K562 (cell line): Measurements from ENCODE around the gene MAP2K4. TPM values are rescaled to one million over a fixed set of nuclear protein-coding genes. Genes with fewer than 3 reads are reported as not detected.

ENCODE experiments used
- ATAC-seq: fragments of 200-7000 bp; cut with Tn5 transposase; 3 replicates; pipeline ENCODE4 v1.9.1; 2020; ENCODE audit warnings: moderate library complexity
- BruUV-seq: library from RNA; stranded (reverse); fragments of 400-500 nt; replicated peaks from 2 replicates; lab custom pipeline; 2021; lab: Mats Ljungman, UMichigan
- CTCF ChIA-PET: fragments of 300-600 bp; formaldehyde crosslinking; extraction: SDS; loops from one replicate; lab custom pipeline; 2021; ENCODE audit warnings: low intra/inter-chr PET ratio; lab: Yijun Ruan, JAX
- POLR2A ChIA-PET: fragments of 300-600, 350-650 bp; sonication (Branson Sonifier 250); formaldehyde crosslinking; extraction: SDS; loops from one replicate; lab custom pipeline; 2021; ENCODE audit warnings: antibody characterized with exemption, inconsistent platforms; lab: Yijun Ruan, JAX
- DNase-seq, 4 experiments: peaks; one replicate each; pipeline versions ENCODE4 v3.0.0 to v3.0.0-alpha.2; 2011 to 2018; ENCODE audit warnings: low spot score in 3 of 4, mixed read lengths in 3 of 4; ENCODE audit errors: extremely low read depth in 1 of 4
- FAIRE-seq: peaks from 2 replicates; lab custom pipeline; 2011; peaks lifted over from hg19 to GRCh38; lab: Jason Lieb, UNC
- H2AFZ ChIP-seq: 2 replicates; pipeline ENCODE4 v1.6.0; 2011; ENCODE audit warnings: low read depth, low read length, control low read depth, inconsistent platforms
- H3K27ac ChIP-seq: fragments of 200-600 bp; 3 replicates; pipeline ENCODE4 v1.8.0; 2011; ENCODE audit warnings: low read depth, mild to moderate bottlenecking, control low read depth, inconsistent platforms, low read length, moderate library complexity, mixed read lengths; ENCODE audit errors: extremely low read depth
- H3K27me3 ChIP-seq, 2 experiments: fragments of 300-600 bp in 1 of 2; 2 replicates in 1 of 2; 3 replicates in 1 of 2; pipeline versions ENCODE4 v1.6.0 to v1.8.0; 2011; ENCODE audit warnings: inconsistent platforms in 2 of 2, low read length in 2 of 2, mild to moderate bottlenecking in 1 of 2, mixed read lengths in 1 of 2, moderate library complexity in 1 of 2; ENCODE audit not compliant: control insufficient read depth in 2 of 2, insufficient read depth in 2 of 2
- H3K36me3 ChIP-seq: fragments of 300-600 bp; 3 replicates; pipeline ENCODE4 v1.8.0; 2011; ENCODE audit warnings: mild to moderate bottlenecking, low read length, inconsistent platforms; ENCODE audit not compliant: control insufficient read depth, insufficient read depth
- H3K4me1 ChIP-seq, 2 experiments: fragments of 200-600 bp in 1 of 2; replicated peaks in 1 of 2; 2 replicates in 1 of 2; 3 replicates in 1 of 2; pipeline versions ENCODE4 v1.5.1 to v1.8.0; 2011; ENCODE audit warnings: inconsistent platforms in 2 of 2, low read length in 2 of 2, mild to moderate bottlenecking in 1 of 2, mixed read lengths in 1 of 2, moderate library complexity in 1 of 2; ENCODE audit not compliant: control insufficient read depth in 2 of 2, insufficient read depth in 2 of 2
- H3K4me2 ChIP-seq: 2 replicates; pipeline ENCODE4 v1.6.1; 2011; ENCODE audit warnings: low read length, control low read depth, inconsistent platforms, mixed read lengths; ENCODE audit not compliant: insufficient read depth
- H3K4me3 ChIP-seq: fragments of 200-600 bp; sonication (generic), shearing (Covaris generic); 2 replicates; pipeline ENCODE4 v1.5.1; 2016; ENCODE audit warnings: control low read depth, inconsistent platforms
- H3K79me2 ChIP-seq: fragments of 200-600 bp; 3 replicates; pipeline ENCODE4 v1.8.0; 2011; ENCODE audit warnings: low read length, inconsistent platforms; ENCODE audit not compliant: control insufficient read depth, insufficient read depth
- H3K9ac ChIP-seq, 2 experiments: 2 replicates each; pipeline versions ENCODE4 v1.6.0 to v1.6.1; 2011; ENCODE audit warnings: low read depth in 2 of 2, low read length in 2 of 2, control low read depth in 1 of 2, inconsistent platforms in 1 of 2, mild to moderate bottlenecking in 1 of 2, mixed read lengths in 1 of 2; ENCODE audit not compliant: insufficient read depth in 1 of 2
- H3K9me1 ChIP-seq: one replicate; pipeline ENCODE4 v1.6.0; 2011; ENCODE audit warnings: inconsistent platforms, mild to moderate bottlenecking, low read length, moderate library complexity; ENCODE audit not compliant: control insufficient read depth, insufficient read depth
- H3K9me3 ChIP-seq: replicated peaks from 2 replicates; pipeline ENCODE4 v1.5.1; 2011; ENCODE audit warnings: low read depth, low read length, inconsistent platforms; ENCODE audit not compliant: control insufficient read depth, insufficient read depth
- H4K20me1 ChIP-seq: replicated peaks from 2 replicates; pipeline ENCODE4 v1.6.1; 2011; ENCODE audit warnings: low read length, inconsistent platforms, mixed read lengths; ENCODE audit not compliant: control insufficient read depth, insufficient read depth
- ATF3 ChIP-seq, 2 experiments: fragments of 450-650 bp in 1 of 2; sonication (generic) in 1 of 2; formaldehyde crosslinking in 1 of 2; IDR thresholded peaks in 1 of 2; conservative IDR thresholded peaks in 1 of 2; 2 replicates each; pipeline versions ENCODE4 v1.6.1 to v1.8.1; 2016 to 2023; ENCODE audit warnings: mild to moderate bottlenecking in 2 of 2, moderate library complexity in 2 of 2, inconsistent platforms in 1 of 2, missing genetic modification reagents in 1 of 2
- CBFA2T3 ChIP-seq: fragments of 450-650 bp; IDR thresholded peaks from 2 replicates; pipeline ENCODE4 v1.6.1; 2017
- COPS2 ChIP-seq: fragments of 450-650 bp; conservative IDR thresholded peaks from 2 replicates; pipeline ENCODE4 v1.6.1; 2016; ENCODE audit warnings: mild to moderate bottlenecking, moderate library complexity
- HCFC1 ChIP-seq: IDR thresholded peaks from 2 replicates; pipeline ENCODE4 v1.6.1; 2012; ENCODE audit warnings: low read depth, low read length, improper control_type of control experiment
- HNRNPUL1 ChIP-seq: fragments of 200-400 bp; formaldehyde crosslinking; IDR thresholded peaks from 2 replicates; pipeline ENCODE4 v1.6.1; 2017; ENCODE audit warnings: low read length
- JUNB ChIP-seq: fragments of 450-650 bp; formaldehyde crosslinking; conservative IDR thresholded peaks from 2 replicates; pipeline ENCODE4 v1.4.0; 2020; ENCODE audit warnings: mild to moderate bottlenecking
- JUND ChIP-seq, 2 experiments: IDR thresholded peaks; 2 replicates in 1 of 2; 3 replicates in 1 of 2; pipeline ENCODE4 v1.6.1; 2011; ENCODE audit warnings: borderline replicate concordance in 2 of 2, low read depth in 2 of 2, low read length in 2 of 2, improper control_type of control experiment in 1 of 2, missing biosample characterization in 1 of 2, missing genetic modification characterization in 1 of 2, missing genetic modification reagents in 1 of 2
- KLF13 ChIP-seq: fragments of 450-650 bp; IDR thresholded peaks from 2 replicates; pipeline ENCODE4 v1.6.1; 2016; ENCODE audit warnings: missing genetic modification characterization, low read depth, mild to moderate bottlenecking, missing compliant biosample characterization, moderate library complexity, borderline replicate concordance
- PCBP1 ChIP-seq: fragments of 200-400 bp; formaldehyde crosslinking; IDR thresholded peaks from 2 replicates; pipeline ENCODE4 v1.6.1; 2018; ENCODE audit warnings: mild to moderate bottlenecking, low read depth, low read length; ENCODE audit not compliant: poor library complexity, severe bottlenecking
- RUNX1 ChIP-seq: sonication (generic); IDR thresholded peaks from 2 replicates; pipeline ENCODE4 v1.6.1; 2016; ENCODE audit warnings: antibody characterized with exemption, low read depth
- TBP ChIP-seq: optimal IDR thresholded peaks from 2 replicates; pipeline ENCODE3; 2011; ENCODE audit warnings: low read depth, low read length, improper control_type of control experiment
- TRIM25 ChIP-seq: fragments of 450-650 bp; IDR thresholded peaks from 2 replicates; pipeline ENCODE4 v1.7.0; 2016; ENCODE audit warnings: borderline replicate concordance
- XRCC3 ChIP-seq: fragments of 450-650 bp; IDR thresholded peaks from 2 replicates; pipeline ENCODE4 v1.6.1; 2017; ENCODE audit warnings: mild to moderate bottlenecking, moderate library complexity
- ZBTB17 ChIP-seq: fragments of 450-650 bp; formaldehyde crosslinking; IDR thresholded peaks from 2 replicates; pipeline ENCODE4 v1.4.0; 2020; ENCODE audit warnings: mild to moderate bottlenecking
- ZFP36 ChIP-seq: fragments of 150-350 bp; IDR thresholded peaks from 2 replicates; pipeline ENCODE4 v1.6.1; 2018; ENCODE audit warnings: low read length, low read depth; ENCODE audit not compliant: partially characterized antibody
- ZFPM2 ChIP-seq: fragments of 250-450 bp; sonication (Bioruptor Pico); IDR thresholded peaks from 2 replicates; pipeline ENCODE4 v1.5.1; 2022; ENCODE audit warnings: mild to moderate bottlenecking
- ZKSCAN3 ChIP-seq: fragments of 250-450 bp; sonication (Bioruptor Pico); IDR thresholded peaks from 2 replicates; pipeline ENCODE4 v1.4.0; 2020
- ZNF175 ChIP-seq: fragments of 200-800 bp; sonication (Bioruptor generic); IDR thresholded peaks from 2 replicates; pipeline ENCODE4 v1.6.1; 2016; ENCODE audit warnings: low read depth, mild to moderate bottlenecking, missing genetic modification characterization, missing compliant biosample characterization
- ZNF253 ChIP-seq: fragments of 250-450 bp; sonication (Bioruptor Pico); conservative IDR thresholded peaks from 2 replicates; pipeline ENCODE4 v1.6.1; 2021; ENCODE audit warnings: mild to moderate bottlenecking
- in situ Hi-C: fragments of 300-500 bp; cut with MboI; formaldehyde crosslinking; loops from 4 replicates; pipeline ENCODE4 v1.15.0; 2018; ENCODE audit warnings: inconsistent platforms, mixed read lengths
- intact Hi-C: fragments of 100-400 bp; cut with micrococcal nuclease; formaldehyde crosslinking; loops from 2 replicates; pipeline ENCODE4 v1.14.2; 2022
- polyA plus RNA-seq, 8 experiments: library from polyadenylated mRNA; depleted of rRNA in 4 of 8; stranded (reverse) in 5 of 8; unstranded in 3 of 8; fragments of >200 nt; fragmentation: Nextera tagmentation in 2 of 8; fragmentation: Illumina TruSeq in 1 of 8; extraction: Ambion mirVana in 2 of 8; extraction: Trizol in 1 of 8; gene quantifications; 2 replicates each; pipeline versions ENCODE4 v1.2.1 to v1.2.3, GENCODE V29; 2011 to 2014; ENCODE audit warnings: inconsistent platforms in 1 of 8, missing spikeins in 1 of 8
- total RNA-seq, 7 experiments: library from RNA; depleted of rRNA in 6 of 7; stranded (reverse); fragments of >200 nt in 6 of 7; fragmentation: Illumina TruSeq in 2 of 7; extraction: Trizol in 2 of 7; gene quantifications; 2 replicates each; pipeline versions ENCODE4 v1.2.1 to v1.2.3, GENCODE V29; 2011 to 2021; ENCODE audit warnings: low replicate concordance in 1 of 7

Gene MAP2K4
- total and polyA plus RNA-seq, 9 of the 15 experiments (the other 6 are each of a cell fraction or from before 2014, with no cell fraction given) = 3.0 to 15.9 (median 10.8) TPM

GRCh38 chr17:12068946-12069345 is 48.3 kb downstream of the MAP2K4 start:
- Histone ChIP-seq H2AFZ (no peak overlapping the region), H3K27me3 (no peaks in the 10 kb centered on the region), H3K4me1 (no peaks in the 10 kb centered on the region), H3K9me3 (no peaks in the 10 kb centered on the region), H3K79me2 (no peaks in the 10 kb centered on the region), H3K4me2 (no peak overlapping the region), H4K20me1 (no peaks in the 10 kb centered on the region), H3K27ac (no peak overlapping the region), H3K36me3 (no peaks in the 10 kb centered on the region), H3K4me3 (no peak overlapping the region), H3K9me1 (no peaks in the 10 kb centered on the region), H3K9ac (no peak overlapping the region)
- intact Hi-C loops = no loop called here
- BruUV-seq = no TSS peak
- TF ChIP-seq PCBP1 (no peak), CBFA2T3 (no peak), ZNF253 (CRISPR knock-in tag) (no peak), ZKSCAN3 (CRISPR knock-in tag) (no peak), XRCC3 (no peak), ATF3 (IDR thresholded peaks at IDR 0.05) (no peak), ATF3 (CRISPR knock-in tag; conservative IDR thresholded peaks at IDR 0.05) (no peak), ZBTB17 (CRISPR knock-in tag) (no peak), TBP (no peak), ZFP36 (no peak), RUNX1 (no peak), TRIM25 (no peak), JUND (IDR thresholded peaks at IDR 0.05; ENCODE audit: borderline replicate concordance, low read depth, low read length) (no peak), JUND (tag; IDR thresholded peaks at IDR 0.05; ENCODE audit: borderline replicate concordance, low read depth, low read length) (no peak), HNRNPUL1 (no peak), KLF13 (no peak), ZFPM2 (CRISPR knock-in tag) (no peak), HCFC1 (no peak), COPS2 (no peak), JUNB (no peak), ZNF175 (CRISPR knock-in tag) (no peak)
- in situ Hi-C loops = no loop called here
- ATAC-seq (no peak), DNase-seq (no peak), FAIRE-seq (no peak)
- ChIA-PET CTCF (no interaction called here), POLR2A (interaction anchor here (0.7 kb wide), 1 partner anchor 22 kb away, joined by 3 read pairs; no protein-coding TSS in a partner anchor)
